Smooth muscle cell (in vitro differentiated cells): ENCODE results near the gene ZCCHC7. TPM values are rescaled to one million over a fixed set of nuclear protein-coding genes. Genes with fewer than 3 reads are reported as not detected.
"Not testable (repeated sequence)": the region's sequence is repeated elsewhere in the genome, so short reads cannot be mapped to it uniquely, and the experiment has no call there.

Source experiments
- DNase-seq: peaks from one replicate; lab custom pipeline; 2025; ENCODE audit not compliant: unreplicated experiment; lab: John Stamatoyannopoulos, UW
- H2AFZ ChIP-seq: fragments of 200-600 bp; sonication (generic); 2 replicates; pipeline ENCODE4 v1.6.0; 2016; ENCODE audit warnings: antibody characterized with exemption, low read depth, mild to moderate bottlenecking
- H3F3A ChIP-seq: fragments of 200-600 bp; sonication (generic); 2 replicates; pipeline ENCODE4 v1.6.0; 2017; ENCODE audit warnings: antibody characterized with exemption, low read depth
- H3K27ac ChIP-seq: fragments of 200-600 bp; sonication (generic); 2 replicates; pipeline ENCODE4 v1.5.1; 2016; ENCODE audit warnings: low read depth, mild to moderate bottlenecking
- H3K27me3 ChIP-seq: fragments of 200-600 bp; sonication (generic); 2 replicates; pipeline ENCODE4 v1.6.1; 2016; ENCODE audit warnings: low read depth, mild to moderate bottlenecking
- H3K36me3 ChIP-seq: fragments of 200-600 bp; sonication (generic); 2 replicates; pipeline ENCODE4 v1.5.1; 2016; ENCODE audit warnings: low read depth
- H3K4me1 ChIP-seq: fragments of 200-600 bp; sonication (generic); 2 replicates; pipeline ENCODE4 v1.5.1; 2016; ENCODE audit warnings: low read depth
- H3K4me2 ChIP-seq: fragments of 200-600 bp; sonication (generic); 2 replicates; pipeline ENCODE4 v1.6.0; 2016; ENCODE audit warnings: mild to moderate bottlenecking
- H3K4me3 ChIP-seq: fragments of 200-600 bp; sonication (generic); 2 replicates; pipeline ENCODE4 v1.5.1; 2016; ENCODE audit warnings: mild to moderate bottlenecking
- H3K79me2 ChIP-seq: fragments of 200-600 bp; sonication (generic); 2 replicates; pipeline ENCODE4 v1.6.0; 2016; ENCODE audit warnings: low read depth, mild to moderate bottlenecking
- H3K9ac ChIP-seq: fragments of 200-600 bp; sonication (generic); 2 replicates; pipeline ENCODE4 v1.6.0; 2016; ENCODE audit warnings: low read depth
- H3K9me3 ChIP-seq: fragments of 200-600 bp; sonication (generic); replicated peaks from 2 replicates; pipeline ENCODE4 v1.5.1; 2016; ENCODE audit warnings: low read depth
- H4K20me1 ChIP-seq: fragments of 200-600 bp; sonication (generic); 2 replicates; pipeline ENCODE4 v1.6.0; 2016; ENCODE audit warnings: low read depth
- WGBS: methylation state at CpG from one replicate; pipeline ENCODE4 v1.1.7; 2016; ENCODE audit warnings: low lambda C conversion rate; 5-methylcytosine and 5-hydroxymethylcytosine counted together
- polyA plus RNA-seq: library from polyadenylated mRNA; unstranded; fragments of >200 nt; fragmentation: Nextera tagmentation; extraction: Ambion mirVana; gene quantifications from 2 replicates; pipeline ENCODE4 v1.2.1, GENCODE V29; 2016
- total RNA-seq: library from RNA; depleted of rRNA; stranded (reverse); fragments of >200 nt; gene quantifications from 2 replicates; pipeline ENCODE4 v1.2.3, GENCODE V29; 2014
- TF ChIP-seq, protein P1 (sequence below): fragments of 200-600 bp; sonication (generic); IDR thresholded peaks from 2 replicates; pipeline ENCODE4 v1.5.1; 2017; ENCODE audit warnings: borderline replicate concordance, mild to moderate bottlenecking, antibody characterized with exemption; ENCODE audit not compliant: insufficient read depth, poor library complexity, severe bottlenecking

ZCCHC7 gene
- total and polyA plus RNA-seq, 2 experiments from 2014 or later: 19.0 to 24.7 TPM

DNA sequence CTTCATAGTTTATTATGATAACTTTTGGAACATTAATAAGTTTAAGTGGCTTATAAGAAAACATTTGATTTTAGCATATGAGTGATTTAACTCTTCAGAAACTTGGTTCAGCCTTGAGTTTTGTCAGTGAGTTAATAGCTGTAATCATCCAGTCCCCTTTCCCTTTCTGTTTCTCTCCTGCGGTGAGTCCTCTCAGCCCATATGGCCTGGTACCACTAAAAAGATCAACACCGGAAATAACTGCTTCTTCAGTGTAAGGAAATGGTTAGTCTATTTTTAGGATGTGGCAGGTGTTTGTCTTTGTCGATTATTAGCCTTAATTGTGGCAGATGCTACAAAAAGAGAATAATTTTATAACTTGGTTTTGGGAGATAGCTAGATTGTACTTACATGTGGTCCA, 181.9 kb downstream of the ZCCHC7 start:
- no peaks in the 10 kb centered on the region for H3K9me3 ChIP-seq
- no peaks in the 10 kb centered on the region for H3K27me3 ChIP-seq
- H4K20me1 ChIP-seq: peaks cover 28% of the 10 kb centered on the region
- DNase-seq: no peak
- H3K4me2 ChIP-seq: no peak overlapping the region
- TF ChIP-seq, protein P1, sequence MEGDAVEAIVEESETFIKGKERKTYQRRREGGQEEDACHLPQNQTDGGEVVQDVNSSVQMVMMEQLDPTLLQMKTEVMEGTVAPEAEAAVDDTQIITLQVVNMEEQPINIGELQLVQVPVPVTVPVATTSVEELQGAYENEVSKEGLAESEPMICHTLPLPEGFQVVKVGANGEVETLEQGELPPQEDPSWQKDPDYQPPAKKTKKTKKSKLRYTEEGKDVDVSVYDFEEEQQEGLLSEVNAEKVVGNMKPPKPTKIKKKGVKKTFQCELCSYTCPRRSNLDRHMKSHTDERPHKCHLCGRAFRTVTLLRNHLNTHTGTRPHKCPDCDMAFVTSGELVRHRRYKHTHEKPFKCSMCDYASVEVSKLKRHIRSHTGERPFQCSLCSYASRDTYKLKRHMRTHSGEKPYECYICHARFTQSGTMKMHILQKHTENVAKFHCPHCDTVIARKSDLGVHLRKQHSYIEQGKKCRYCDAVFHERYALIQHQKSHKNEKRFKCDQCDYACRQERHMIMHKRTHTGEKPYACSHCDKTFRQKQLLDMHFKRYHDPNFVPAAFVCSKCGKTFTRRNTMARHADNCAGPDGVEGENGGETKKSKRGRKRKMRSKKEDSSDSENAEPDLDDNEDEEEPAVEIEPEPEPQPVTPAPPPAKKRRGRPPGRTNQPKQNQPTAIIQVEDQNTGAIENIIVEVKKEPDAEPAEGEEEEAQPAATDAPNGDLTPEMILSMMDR: no peak
- no peak overlapping the region for H3K27ac ChIP-seq
- H3F3A ChIP-seq: no peaks in the 10 kb centered on the region
- peaks cover 4% of the 10 kb centered on the region for H3K36me3 ChIP-seq
- H3K9ac ChIP-seq: no peak overlapping the region
- WGBS: 93% methylated on average over 3 of the region's 3 CpGs
- H3K79me2 ChIP-seq: peaks cover 4% of the 10 kb centered on the region
- H3K4me1 ChIP-seq: peaks cover 8% of the 10 kb centered on the region
- no peak overlapping the region for H3K4me3 ChIP-seq
- no peak overlapping the region for H2AFZ ChIP-seq

DNA sequence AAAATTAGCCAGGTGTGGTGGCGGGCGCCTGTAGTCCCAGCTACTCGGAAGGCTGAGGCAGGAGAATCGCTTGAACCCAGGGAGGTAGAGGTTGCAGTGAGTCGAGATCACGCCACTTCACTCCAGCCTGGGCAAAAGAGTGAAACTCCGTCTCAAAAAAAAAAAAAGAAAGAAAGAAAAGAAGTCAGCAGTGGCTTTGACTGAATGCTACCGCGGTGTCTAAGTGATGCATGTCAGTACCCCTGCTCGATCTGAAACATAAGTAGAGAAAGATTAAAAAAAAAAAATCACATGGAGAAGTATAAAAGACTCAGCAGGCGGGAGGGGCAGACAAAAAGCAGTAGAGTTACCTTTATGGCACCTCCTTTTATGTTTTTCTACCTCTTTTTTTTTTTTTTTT, 182.9 kb downstream of the ZCCHC7 start:
- not testable (repeated sequence) for H3K36me3 ChIP-seq, H3F3A ChIP-seq, H3K9me3 ChIP-seq, H3K27ac ChIP-seq, H3K9ac ChIP-seq, H2AFZ ChIP-seq, H3K4me2 ChIP-seq, H3K4me3 ChIP-seq, H3K4me1 ChIP-seq, DNase-seq, H3K27me3 ChIP-seq, H3K79me2 ChIP-seq
- WGBS: over 99% methylated on average over 8 of the region's 11 CpGs
- peaks cover 18% of the 10 kb centered on the region for H4K20me1 ChIP-seq

DNA sequence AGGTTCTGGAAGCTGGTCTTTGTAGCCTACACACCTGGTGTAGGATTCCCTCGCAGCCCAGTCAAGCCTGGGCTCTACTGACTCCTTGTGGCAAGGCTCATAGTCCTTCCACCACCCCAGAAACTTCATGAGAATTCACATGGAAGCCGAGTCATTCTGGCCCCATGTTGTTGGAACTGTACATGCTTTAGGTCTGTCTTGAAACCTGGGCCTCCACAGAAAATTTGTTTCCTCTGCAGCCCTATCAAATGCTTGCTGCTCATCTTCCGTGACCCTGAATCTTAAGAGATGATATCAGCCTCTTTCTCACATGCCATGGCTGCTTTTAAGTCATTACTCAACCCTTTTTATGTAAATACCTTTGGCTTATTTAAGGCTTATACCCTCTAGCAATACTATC, 188.8 kb downstream of the ZCCHC7 start:
- no peak overlapping the region for H3K4me3 ChIP-seq
- no peak for DNase-seq
- H2AFZ ChIP-seq: no peak overlapping the region
- peaks cover 4% of the 10 kb centered on the region for H3K36me3 ChIP-seq
- WGBS: 74% methylated on average over 3 of the region's 3 CpGs
- H3K4me2 ChIP-seq: no peak overlapping the region
- H3K79me2 ChIP-seq: no peaks in the 10 kb centered on the region
- H3K9ac ChIP-seq: no peak overlapping the region
- H3K4me1 ChIP-seq: no peaks in the 10 kb centered on the region
- no peaks in the 10 kb centered on the region for H3F3A ChIP-seq
- H3K27me3 ChIP-seq: no peaks in the 10 kb centered on the region
- TF ChIP-seq, protein P1: peak; percentile 11
- no peak overlapping the region for H3K27ac ChIP-seq
- H3K9me3 ChIP-seq: no peaks in the 10 kb centered on the region
- H4K20me1 ChIP-seq: no peaks in the 10 kb centered on the region

DNA sequence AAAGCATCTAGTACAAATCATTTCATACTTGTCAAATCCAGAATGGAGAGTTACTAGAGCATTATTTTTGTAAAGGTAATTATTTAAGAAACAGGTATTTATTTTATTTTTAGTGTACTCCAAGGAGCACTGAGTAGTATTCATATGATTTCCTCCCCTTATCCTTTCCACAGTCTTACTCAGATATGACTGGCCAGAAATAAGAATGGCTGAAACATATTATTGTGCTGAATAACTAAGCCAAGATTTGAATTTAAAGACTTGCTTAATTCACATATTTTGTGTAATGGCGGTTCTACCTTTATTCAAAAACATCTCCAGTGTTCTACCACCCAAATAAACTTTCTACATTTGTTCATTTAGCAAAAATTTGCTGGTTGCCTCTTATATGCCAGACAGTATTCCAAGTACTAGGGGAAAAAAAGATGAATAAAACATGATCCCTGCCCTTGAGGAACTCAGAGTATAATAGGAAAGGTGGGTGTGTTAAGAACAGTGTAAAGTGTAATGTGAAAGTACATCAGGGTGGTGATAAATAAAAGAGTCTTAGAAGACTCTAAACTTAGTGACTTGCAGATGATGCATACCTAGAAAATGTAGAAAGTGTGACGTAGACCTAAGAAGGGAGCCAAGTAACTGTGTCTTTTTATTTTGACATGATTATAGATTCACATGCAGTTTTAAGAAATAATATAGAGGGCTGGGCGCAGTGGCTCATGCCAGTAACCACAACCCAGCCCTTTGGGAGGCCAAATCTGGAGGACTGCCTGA, 191.7 kb downstream of the ZCCHC7 start:
- no peak overlapping the region for H3K9ac ChIP-seq

More for the DNA sequence above, 191.7 kb downstream of the ZCCHC7 start:
- Histone ChIP-seq H4K20me1 (no peaks in the 10 kb centered on the region), H3K4me1 (no peaks in the 10 kb centered on the region), H3K9me3 (no peaks in the 10 kb centered on the region), H3F3A (no peaks in the 10 kb centered on the region), H2AFZ (no peak overlapping the region), H3K27ac (no peak overlapping the region), H3K4me2 (no peak overlapping the region), H3K79me2 (no peaks in the 10 kb centered on the region), H3K36me3 (no peaks in the 10 kb centered on the region), H3K27me3 (no peaks in the 10 kb centered on the region), H3K4me3 (no peak overlapping the region)
- TF ChIP-seq, protein P1: no peak
- no peak for DNase-seq
- whole genome bisulfite sequencing: 92% methylated on average over 3 of the region's 3 CpGs
